ENCODE results near the gene SERPINA4. TPM values are rescaled to one million over a fixed set of nuclear protein-coding genes. Genes with fewer than 3 reads are reported as not detected.

SERPINA4 gene
- total and polyA plus RNA-seq, 2 experiments from 2014 or later, result not detected

DNA sequence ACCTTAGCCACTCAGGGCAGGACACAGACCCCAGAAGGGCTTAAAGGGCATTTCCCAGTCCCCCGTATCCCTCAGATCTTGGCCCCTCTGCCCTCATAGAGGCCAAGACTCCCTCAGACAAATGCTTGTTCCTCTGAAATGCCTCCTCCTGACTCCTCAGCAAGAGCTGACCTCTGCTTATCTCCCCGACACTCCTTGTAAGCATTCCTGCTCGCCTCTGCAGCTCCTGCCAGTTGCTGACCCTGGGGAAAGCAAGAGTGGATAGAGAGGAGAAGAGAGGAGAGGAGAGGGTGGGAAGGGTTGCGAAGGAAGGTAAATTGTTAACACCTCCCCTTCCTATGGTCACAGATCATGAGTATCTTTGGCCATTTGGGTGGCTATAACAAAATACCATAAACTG lies 27.1 kb downstream of the SERPINA4 start:
- H3K9me3 ChIP-seq (ENCODE audit: low read depth), result no peaks in the 10 kb centered on the region

DNA sequence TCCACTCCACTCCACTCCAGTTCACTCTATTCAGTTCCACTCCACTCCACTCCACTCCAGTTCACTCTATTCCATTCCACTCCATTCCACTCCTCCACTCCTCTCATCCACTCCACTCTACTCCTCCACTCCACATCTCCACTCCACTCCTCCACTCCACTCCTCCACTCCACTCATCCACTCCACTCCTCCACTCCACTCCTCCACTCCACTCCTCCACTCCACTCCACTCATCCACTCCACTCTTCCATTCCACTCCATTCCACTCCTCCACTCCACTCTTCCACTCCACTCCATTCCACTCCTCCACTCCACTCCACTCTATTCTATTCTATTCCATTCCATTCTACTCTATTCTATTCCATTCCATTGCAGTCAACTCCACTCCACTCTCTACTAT lies 29.8 kb downstream of the SERPINA4 start:
- Histone ChIP-seq H3K27me3 (no peaks in the 10 kb centered on the region), H3K4me3 (no peak overlapping the region), H3K36me3 (no peaks in the 10 kb centered on the region), H3K27ac (no peak overlapping the region), H3K4me1 (ENCODE audit: low read depth) (no peaks in the 10 kb centered on the region), H3K9me3 (ENCODE audit: low read depth) (no peaks in the 10 kb centered on the region)
- no peak for DNase-seq (ENCODE audit: low read depth in 1 of 2, low spot score in 1 of 2)
- TF ChIP-seq, protein P1, sequence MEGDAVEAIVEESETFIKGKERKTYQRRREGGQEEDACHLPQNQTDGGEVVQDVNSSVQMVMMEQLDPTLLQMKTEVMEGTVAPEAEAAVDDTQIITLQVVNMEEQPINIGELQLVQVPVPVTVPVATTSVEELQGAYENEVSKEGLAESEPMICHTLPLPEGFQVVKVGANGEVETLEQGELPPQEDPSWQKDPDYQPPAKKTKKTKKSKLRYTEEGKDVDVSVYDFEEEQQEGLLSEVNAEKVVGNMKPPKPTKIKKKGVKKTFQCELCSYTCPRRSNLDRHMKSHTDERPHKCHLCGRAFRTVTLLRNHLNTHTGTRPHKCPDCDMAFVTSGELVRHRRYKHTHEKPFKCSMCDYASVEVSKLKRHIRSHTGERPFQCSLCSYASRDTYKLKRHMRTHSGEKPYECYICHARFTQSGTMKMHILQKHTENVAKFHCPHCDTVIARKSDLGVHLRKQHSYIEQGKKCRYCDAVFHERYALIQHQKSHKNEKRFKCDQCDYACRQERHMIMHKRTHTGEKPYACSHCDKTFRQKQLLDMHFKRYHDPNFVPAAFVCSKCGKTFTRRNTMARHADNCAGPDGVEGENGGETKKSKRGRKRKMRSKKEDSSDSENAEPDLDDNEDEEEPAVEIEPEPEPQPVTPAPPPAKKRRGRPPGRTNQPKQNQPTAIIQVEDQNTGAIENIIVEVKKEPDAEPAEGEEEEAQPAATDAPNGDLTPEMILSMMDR (IDR thresholded peaks at IDR 0.05; ENCODE audit: low read depth, low read length), result no peak

More for the DNA sequence above, 27.1 kb downstream of the SERPINA4 start:
- Histone ChIP-seq H3K27me3 (no peaks in the 10 kb centered on the region), H3K27ac (no peak overlapping the region), H3K36me3 (no peaks in the 10 kb centered on the region), H3K4me3 (no peak overlapping the region), H3K4me1 (ENCODE audit: low read depth) (no peaks in the 10 kb centered on the region)
- TF ChIP-seq, protein P1 (IDR thresholded peaks at IDR 0.05; ENCODE audit: low read depth, low read length), result no peak
- DNase-seq (ENCODE audit: low read depth in 1 of 2, low spot score in 1 of 2), result peak; percentile 7 to 53

DNA sequence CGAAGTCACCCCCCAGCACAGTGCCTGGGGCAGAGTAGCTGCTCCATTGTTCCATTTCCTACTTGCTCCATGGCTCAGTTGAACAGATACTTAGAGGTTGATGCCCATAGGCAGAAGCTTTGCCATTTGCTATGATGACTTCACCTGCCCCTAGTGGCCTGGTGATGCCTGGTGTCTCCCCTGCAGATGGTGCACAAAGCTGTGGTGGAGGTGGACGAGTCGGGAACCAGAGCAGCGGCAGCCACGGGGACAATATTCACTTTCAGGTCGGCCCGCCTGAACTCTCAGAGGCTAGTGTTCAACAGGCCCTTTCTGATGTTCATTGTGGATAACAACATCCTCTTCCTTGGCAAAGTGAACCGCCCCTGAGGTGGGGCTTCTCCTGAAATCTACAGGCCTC lies 30.6 kb downstream of the SERPINA4 start:
- no peak overlapping the region for H3K27ac ChIP-seq
- TF ChIP-seq, protein P1 (IDR thresholded peaks at IDR 0.05; ENCODE audit: low read depth, low read length), result no peak
- H3K4me3 ChIP-seq, result no peak overlapping the region
- DNase-seq (ENCODE audit: low read depth in 1 of 2, low spot score in 1 of 2), result no peak
- no peaks in the 10 kb centered on the region for H3K36me3 ChIP-seq
- no peaks in the 10 kb centered on the region for H3K4me1 ChIP-seq (ENCODE audit: low read depth)
- no peaks in the 10 kb centered on the region for H3K9me3 ChIP-seq (ENCODE audit: low read depth)
- no peaks in the 10 kb centered on the region for H3K27me3 ChIP-seq

DNA sequence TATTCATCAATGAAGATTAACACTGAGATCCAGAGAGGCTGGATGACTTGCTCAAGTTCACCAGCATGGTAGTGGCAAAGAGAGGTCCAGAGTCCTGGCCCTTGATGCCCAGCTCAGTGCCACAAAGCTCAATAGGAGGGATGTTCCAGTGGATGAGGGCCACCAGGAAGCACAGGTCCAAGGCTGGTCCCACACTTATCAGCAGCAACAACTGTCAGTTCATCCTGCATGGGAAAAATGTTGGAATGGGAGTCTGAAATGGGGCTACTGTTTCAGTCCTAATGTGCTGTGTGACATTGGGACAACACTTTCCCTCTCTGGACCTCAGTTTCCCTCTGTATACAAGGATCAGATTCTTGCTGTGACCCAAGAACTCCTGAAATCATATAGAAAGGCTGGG lies 31.2 kb downstream of the SERPINA4 start:
- no peak for DNase-seq (ENCODE audit: low read depth in 1 of 2, low spot score in 1 of 2)
- Histone ChIP-seq H3K4me1 (ENCODE audit: low read depth) (no peaks in the 10 kb centered on the region), H3K27ac (no peak overlapping the region), H3K4me3 (no peak overlapping the region), H3K36me3 (no peaks in the 10 kb centered on the region), H3K9me3 (ENCODE audit: low read depth) (no peaks in the 10 kb centered on the region), H3K27me3 (no peaks in the 10 kb centered on the region)
- TF ChIP-seq, protein P1 (IDR thresholded peaks at IDR 0.05; ENCODE audit: low read depth, low read length), result no peak

DNA sequence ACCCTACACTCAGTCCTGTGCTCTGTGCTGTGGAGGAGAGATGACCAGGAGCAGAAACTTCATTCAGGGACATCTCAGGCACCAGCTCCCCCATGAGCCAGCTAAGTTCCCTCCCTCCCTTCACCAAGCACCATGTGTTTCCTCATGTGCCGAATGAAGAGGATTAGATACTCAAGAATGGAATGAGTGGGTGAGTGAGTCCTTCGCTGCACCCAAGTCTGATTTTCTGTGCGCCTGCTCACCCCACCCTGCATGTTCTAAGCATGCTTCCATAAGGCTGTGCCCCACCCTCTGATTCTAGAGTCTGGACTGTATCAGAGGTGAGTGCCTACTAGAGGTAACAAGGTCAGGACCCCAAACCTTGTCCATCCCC lies 32.1 kb downstream of the SERPINA4 start:
- Histone ChIP-seq H3K27me3 (no peaks in the 10 kb centered on the region), H3K36me3 (no peaks in the 10 kb centered on the region), H3K4me3 (no peak overlapping the region), H3K9me3 (ENCODE audit: low read depth) (no peaks in the 10 kb centered on the region), H3K4me1 (ENCODE audit: low read depth) (no peaks in the 10 kb centered on the region), H3K27ac (no peak overlapping the region)
- DNase-seq (ENCODE audit: low read depth in 1 of 2, low spot score in 1 of 2), result no peak
- TF ChIP-seq, protein P1 (IDR thresholded peaks at IDR 0.05; ENCODE audit: low read depth, low read length), result no peak
